HepG2 (cell line): ENCODE data around the gene ANXA3. TPM values are rescaled to one million over a fixed set of nuclear protein-coding genes. Genes with fewer than 3 reads are reported as not detected.

Experiments used
- ATAC-seq: fragments of 200-7000 bp; cut with Tn5 transposase; 3 replicates; pipeline ENCODE4 v1.9.1; 2020; ENCODE audit warnings: mild to moderate bottlenecking, moderate library complexity
- BruUV-seq: library from RNA; stranded (reverse); fragments of 400-500 nt; replicated peaks from 2 replicates; lab custom pipeline; 2021; lab: Mats Ljungman, UMichigan
- CTCF ChIA-PET: fragments of 300-600 bp; formaldehyde crosslinking; extraction: SDS; loops from one replicate; lab custom pipeline; 2021; ENCODE audit warnings: low total read pairs, inconsistent platforms, low intra/inter-chr PET ratio; lab: Yijun Ruan, JAX
- POLR2A ChIA-PET: fragments of 350-600 bp; sonication (Branson Sonifier 250); formaldehyde crosslinking; loops from one replicate; lab custom pipeline; 2020; ENCODE audit warnings: antibody characterized with exemption, inconsistent platforms; lab: Yijun Ruan, JAX
- DNase-seq: peaks from one replicate; pipeline ENCODE4 v3.0.0-alpha.2; 2015; ENCODE audit warnings: low spot score
- FAIRE-seq: peaks from 3 replicates; lab custom pipeline; 2011; peaks lifted over from hg19 to GRCh38; lab: Jason Lieb, UNC
- H2AFZ ChIP-seq: one replicate; pipeline ENCODE4 v1.6.1; 2011; ENCODE audit warnings: low read length, inconsistent platforms
- H3K27ac ChIP-seq: fragments of 300-600 bp; 3 replicates; pipeline ENCODE4 v1.8.0; 2011; ENCODE audit warnings: mixed run types, mild to moderate bottlenecking, mixed read lengths, low read length, inconsistent platforms; ENCODE audit not compliant: insufficient read depth; ENCODE audit errors: extremely low read length
- H3K27me3 ChIP-seq, 2 experiments: fragments of 200-600 bp in 1 of 2; 2 replicates in 1 of 2; 3 replicates in 1 of 2; pipeline versions ENCODE4 v1.6.0 to v1.8.0; 2011; ENCODE audit warnings: low read length in 2 of 2, mild to moderate bottlenecking in 2 of 2, moderate library complexity in 2 of 2, inconsistent platforms in 1 of 2; ENCODE audit not compliant: insufficient read depth in 2 of 2, control insufficient read depth in 1 of 2
- H3K36me3 ChIP-seq, 2 experiments: fragments of 200-600 bp in 1 of 2; replicated peaks in 1 of 2; 2 replicates in 1 of 2; 3 replicates in 1 of 2; pipeline versions ENCODE4 v1.5.1 to v1.8.0; 2011; ENCODE audit warnings: low read length in 2 of 2, inconsistent platforms in 1 of 2; ENCODE audit not compliant: insufficient read depth in 2 of 2, control insufficient read depth in 1 of 2
- H3K4me1 ChIP-seq: 2 replicates; pipeline ENCODE4 v1.5.1; 2012; ENCODE audit warnings: low read length, inconsistent platforms; ENCODE audit not compliant: insufficient read depth
- H3K4me2 ChIP-seq: 2 replicates; pipeline ENCODE4 v1.6.0; 2011; ENCODE audit warnings: low read depth, low read length, inconsistent platforms
- H3K4me3 ChIP-seq, 3 experiments: fragments of 200-600 bp in 1 of 3; sonication (generic), shearing (Covaris generic) in 1 of 3; replicated peaks in 1 of 3; 2 replicates each; pipeline ENCODE4 v1.5.1; 2011 to 2016; ENCODE audit warnings: low read length in 3 of 3, inconsistent platforms in 2 of 3, low read depth in 2 of 3, mild to moderate bottlenecking in 2 of 3, control low read depth in 1 of 3, mixed read lengths in 1 of 3; ENCODE audit not compliant: insufficient read depth in 1 of 3
- H3K79me2 ChIP-seq: one replicate; pipeline ENCODE4 v1.6.1; 2011; ENCODE audit warnings: low read length, inconsistent platforms; ENCODE audit not compliant: insufficient read depth
- H3K9ac ChIP-seq: 2 replicates; pipeline ENCODE4 v1.6.0; 2011; ENCODE audit warnings: mild to moderate bottlenecking, low read depth, low read length, inconsistent platforms; ENCODE audit not compliant: insufficient read depth
- H3K9me3 ChIP-seq: 2 replicates; pipeline ENCODE4 v1.5.1; 2012; ENCODE audit warnings: mild to moderate bottlenecking, low read length
- H4K20me1 ChIP-seq: 2 replicates; pipeline ENCODE4 v1.6.0; 2011; ENCODE audit warnings: inconsistent platforms, mild to moderate bottlenecking, low read length, moderate library complexity; ENCODE audit not compliant: insufficient read depth
- FIP1L1 ChIP-seq: fragments of 200-400 bp; formaldehyde crosslinking; IDR thresholded peaks from 2 replicates; pipeline ENCODE4 v1.6.1; 2018; ENCODE audit warnings: low read depth, mild to moderate bottlenecking, low read length, moderate library complexity, borderline replicate concordance; ENCODE audit not compliant: insufficient read depth
- GABPB1 ChIP-seq: IDR thresholded peaks from 2 replicates; pipeline ENCODE4 v1.6.1; 2016; ENCODE audit warnings: mild to moderate bottlenecking, missing genetic modification reagents, moderate library complexity, missing compliant biosample characterization
- KLF16 ChIP-seq, 2 experiments: sonication (generic) in 1 of 2; formaldehyde crosslinking in 1 of 2; IDR thresholded peaks; 2 replicates each; pipeline versions ENCODE4 v1.6.1 to v1.8.0; 2016 to 2023; ENCODE audit warnings: missing genetic modification reagents in 2 of 2, missing compliant biosample characterization in 1 of 2
- NFE2L1 ChIP-seq: sonication (generic); formaldehyde crosslinking; IDR thresholded peaks from 2 replicates; pipeline ENCODE4 v1.4.0; 2020; ENCODE audit warnings: missing genetic modification reagents, mild to moderate bottlenecking, borderline replicate concordance
- NR2F2 ChIP-seq: IDR thresholded peaks from 2 replicates; pipeline ENCODE4 v1.6.1; 2012; ENCODE audit warnings: low read depth, inconsistent platforms, borderline replicate concordance
- TBP ChIP-seq: sonication (generic); formaldehyde crosslinking; IDR thresholded peaks from 2 replicates; pipeline ENCODE4 v1.5.0; 2020; ENCODE audit warnings: missing genetic modification reagents
- ZNF441 ChIP-seq: sonication (generic); formaldehyde crosslinking; IDR thresholded peaks from 2 replicates; pipeline ENCODE4 v1.7.0; 2021; ENCODE audit warnings: missing genetic modification reagents, borderline replicate concordance
- ZNF513 ChIP-seq: sonication (generic); formaldehyde crosslinking; conservative IDR thresholded peaks from 2 replicates; pipeline ENCODE4 v1.5.0; 2020; ENCODE audit warnings: missing genetic modification reagents
- ZNF7 ChIP-seq: IDR thresholded peaks from 2 replicates; pipeline ENCODE4 v1.6.1; 2016; ENCODE audit warnings: missing biosample characterization, missing genetic modification reagents
- ZNF747 ChIP-seq: sonication (generic); formaldehyde crosslinking; IDR thresholded peaks from 2 replicates; pipeline ENCODE4 v1.8.1; 2023; ENCODE audit warnings: missing genetic modification reagents, mild to moderate bottlenecking, borderline replicate concordance
- ZNF816 ChIP-seq: sonication (generic); formaldehyde crosslinking; IDR thresholded peaks from 2 replicates; pipeline ENCODE4 v1.8.0; 2022; ENCODE audit warnings: missing genetic modification reagents, mild to moderate bottlenecking, borderline replicate concordance
- WGBS: methylation state at CpG from one replicate; pipeline ENCODE4 v1.1.6; 2017; ENCODE audit warnings: low lambda C conversion rate; 5-methylcytosine and 5-hydroxymethylcytosine counted together
- in situ Hi-C: cut with HindIII; loops from 2 replicates; pipeline ENCODE4 v1.10.0; 2017; ENCODE audit warnings: low pct_unique_long_range_greater_than_20kb; ENCODE audit not compliant: extremely low pct_ligation_motif_present
- intact Hi-C: fragments of 100-400 bp; cut with micrococcal nuclease; formaldehyde crosslinking; loops from one replicate; pipeline ENCODE4 v1.10.0; 2022; ENCODE audit not compliant: unreplicated experiment
- polyA plus RNA-seq, 8 experiments: library from polyadenylated mRNA; depleted of rRNA in 3 of 8; stranded (reverse) in 7 of 8; unstranded in 1 of 8; fragments of >200 nt; fragmentation: Illumina TruSeq in 4 of 8; extraction: Trizol in 4 of 8; gene quantifications; 2 replicates each; pipeline versions ENCODE4 v1.2.1 to v1.2.3, GENCODE V29; 2011 to 2016; ENCODE audit warnings: low read depth in 4 of 8, missing spikeins in 1 of 8, mixed read lengths in 1 of 8; ENCODE audit not compliant: insufficient read depth in 1 of 8
- total RNA-seq, 5 experiments: library from RNA; depleted of rRNA; stranded (reverse); fragments of >200 nt; fragmentation: Illumina TruSeq; extraction: Trizol; gene quantifications; 2 replicates each; pipeline ENCODE4 v1.2.3, GENCODE V29; 2016; ENCODE audit warnings: low read depth in 1 of 5
- TF ChIP-seq, protein P1 (sequence below): sonication (generic); formaldehyde crosslinking; IDR thresholded peaks from 2 replicates; pipeline ENCODE4 v1.4.0; 2020; ENCODE audit warnings: missing genetic modification reagents, borderline replicate concordance

Gene ANXA3
- total and polyA plus RNA-seq, 2 of the 13 experiments (the other 11 are each of a cell fraction or from before 2014, with no cell fraction given): 6.5 to 6.9 TPM

- H3K27ac ChIP-seq: no peak overlapping the region
- H3K4me1 ChIP-seq: no peaks in the 10 kb centered on the region
- TF ChIP-seq KLF16 (CRISPR knock-in tag; IDR thresholded peaks at IDR 0.05) (no peak), ZNF7 (no peak), ZNF513 (CRISPR knock-in tag) (no peak), ZNF747 (CRISPR knock-in tag) (no peak), ZNF441 (CRISPR knock-in tag) (no peak), GABPB1 (CRISPR knock-in tag) (no peak), NR2F2 (no peak), ZNF816 (CRISPR knock-in tag) (no peak), NFE2L1 (no peak), FIP1L1 (no peak), TBP (CRISPR knock-in tag) (no peak)
- TF ChIP-seq, protein P1, sequence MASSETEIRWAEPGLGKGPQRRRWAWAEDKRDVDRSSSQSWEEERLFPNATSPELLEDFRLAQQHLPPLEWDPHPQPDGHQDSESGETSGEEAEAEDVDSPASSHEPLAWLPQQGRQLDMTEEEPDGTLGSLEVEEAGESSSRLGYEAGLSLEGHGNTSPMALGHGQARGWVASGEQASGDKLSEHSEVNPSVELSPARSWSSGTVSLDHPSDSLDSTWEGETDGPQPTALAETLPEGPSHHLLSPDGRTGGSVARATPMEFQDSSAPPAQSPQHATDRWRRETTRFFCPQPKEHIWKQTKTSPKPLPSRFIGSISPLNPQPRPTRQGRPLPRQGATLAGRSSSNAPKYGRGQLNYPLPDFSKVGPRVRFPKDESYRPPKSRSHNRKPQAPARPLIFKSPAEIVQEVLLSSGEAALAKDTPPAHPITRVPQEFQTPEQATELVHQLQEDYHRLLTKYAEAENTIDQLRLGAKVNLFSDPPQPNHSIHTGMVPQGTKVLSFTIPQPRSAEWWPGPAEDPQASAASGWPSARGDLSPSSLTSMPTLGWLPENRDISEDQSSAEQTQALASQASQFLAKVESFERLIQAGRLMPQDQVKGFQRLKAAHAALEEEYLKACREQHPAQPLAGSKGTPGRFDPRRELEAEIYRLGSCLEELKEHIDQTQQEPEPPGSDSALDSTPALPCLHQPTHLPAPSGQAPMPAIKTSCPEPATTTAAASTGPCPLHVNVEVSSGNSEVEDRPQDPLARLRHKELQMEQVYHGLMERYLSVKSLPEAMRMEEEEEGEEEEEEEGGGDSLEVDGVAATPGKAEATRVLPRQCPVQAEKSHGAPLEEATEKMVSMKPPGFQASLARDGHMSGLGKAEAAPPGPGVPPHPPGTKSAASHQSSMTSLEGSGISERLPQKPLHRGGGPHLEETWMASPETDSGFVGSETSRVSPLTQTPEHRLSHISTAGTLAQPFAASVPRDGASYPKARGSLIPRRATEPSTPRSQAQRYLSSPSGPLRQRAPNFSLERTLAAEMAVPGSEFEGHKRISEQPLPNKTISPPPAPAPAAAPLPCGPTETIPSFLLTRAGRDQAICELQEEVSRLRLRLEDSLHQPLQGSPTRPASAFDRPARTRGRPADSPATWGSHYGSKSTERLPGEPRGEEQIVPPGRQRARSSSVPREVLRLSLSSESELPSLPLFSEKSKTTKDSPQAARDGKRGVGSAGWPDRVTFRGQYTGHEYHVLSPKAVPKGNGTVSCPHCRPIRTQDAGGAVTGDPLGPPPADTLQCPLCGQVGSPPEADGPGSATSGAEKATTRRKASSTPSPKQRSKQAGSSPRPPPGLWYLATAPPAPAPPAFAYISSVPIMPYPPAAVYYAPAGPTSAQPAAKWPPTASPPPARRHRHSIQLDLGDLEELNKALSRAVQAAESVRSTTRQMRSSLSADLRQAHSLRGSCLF (CRISPR knock-in tag): no peak
- DNase-seq: no peak
- 93% methylated on average over 1 of the region's 1 CpG for WGBS
- ChIA-PET POLR2A (no interaction called here), CTCF (no interaction called here)
- no peaks in the 10 kb centered on the region for H3K9me3 ChIP-seq
- in situ Hi-C loops: loop anchor here (10.0 kb wide), 1 partner anchor 572 kb away; no protein-coding TSS in a partner anchor
- no peak for ATAC-seq
- H3K4me3 ChIP-seq: no peak overlapping the region
- no peak overlapping the region for H3K9ac ChIP-seq
- no peaks in the 10 kb centered on the region for H3K79me2 ChIP-seq
- intact Hi-C loops: no loop called here
- no peaks in the 10 kb centered on the region for H4K20me1 ChIP-seq
- peaks cover 14 to 45% of the 10 kb centered on the region in 2 experiments for H3K36me3 ChIP-seq
- no peak overlapping the region for H2AFZ ChIP-seq
- FAIRE-seq: no peak
- no TSS peak for BruUV-seq
- no peak overlapping the region for H3K4me2 ChIP-seq
- H3K27me3 ChIP-seq: no peaks in the 10 kb centered on the region
These were observed 24.5 kb upstream of the ANXA3 start for GRCh38 chr4:78527103-78527502.
